OCI-LY7 (cell line): ENCODE data around the gene NRCAM.

ENCODE experiments used
- EZH2phosphoT487 ChIP-seq: fragments of 200-600 bp; sonication (generic); IDR thresholded peaks from 2 replicates; pipeline ENCODE4 v1.6.1; 2018; ENCODE audit warnings: low read depth, borderline replicate concordance, mild to moderate bottlenecking, mixed run types, antibody characterized with exemption, low read length, moderate library complexity, mixed read lengths
- TF ChIP-seq, protein P1 (sequence below): fragments of 200-600 bp; sonication (generic); conservative IDR thresholded peaks from 2 replicates; pipeline ENCODE4 v1.5.1; 2014; ENCODE audit warnings: mild to moderate bottlenecking, antibody characterized with exemption, low read length, moderate library complexity, mixed read lengths

DNA sequence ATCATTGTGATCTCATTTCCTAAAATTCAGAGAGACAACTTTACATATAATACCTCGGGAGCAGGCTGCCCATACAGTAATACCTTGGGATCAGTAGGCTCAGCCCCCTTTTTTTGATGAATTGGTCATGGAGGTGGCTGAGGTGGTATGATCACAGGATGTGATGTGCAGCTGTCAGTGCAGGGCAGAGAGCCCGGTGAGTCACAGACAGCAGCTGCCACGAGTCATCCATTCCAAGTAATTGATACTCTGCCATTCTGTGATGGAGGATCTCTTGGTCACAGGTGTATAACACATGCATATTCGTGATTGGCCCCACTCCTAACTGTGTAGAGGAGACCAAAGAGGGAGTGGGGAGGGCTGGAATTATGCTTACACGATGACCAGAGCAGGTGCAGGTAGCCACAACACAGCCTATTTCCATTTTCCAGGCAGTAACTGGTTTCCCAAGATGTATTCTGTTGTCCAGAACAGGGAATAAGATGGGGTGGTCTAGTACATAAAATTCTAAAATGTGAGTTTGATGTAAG is 14.1 kb downstream of the NRCAM start:
- TF ChIP-seq, protein P1, sequence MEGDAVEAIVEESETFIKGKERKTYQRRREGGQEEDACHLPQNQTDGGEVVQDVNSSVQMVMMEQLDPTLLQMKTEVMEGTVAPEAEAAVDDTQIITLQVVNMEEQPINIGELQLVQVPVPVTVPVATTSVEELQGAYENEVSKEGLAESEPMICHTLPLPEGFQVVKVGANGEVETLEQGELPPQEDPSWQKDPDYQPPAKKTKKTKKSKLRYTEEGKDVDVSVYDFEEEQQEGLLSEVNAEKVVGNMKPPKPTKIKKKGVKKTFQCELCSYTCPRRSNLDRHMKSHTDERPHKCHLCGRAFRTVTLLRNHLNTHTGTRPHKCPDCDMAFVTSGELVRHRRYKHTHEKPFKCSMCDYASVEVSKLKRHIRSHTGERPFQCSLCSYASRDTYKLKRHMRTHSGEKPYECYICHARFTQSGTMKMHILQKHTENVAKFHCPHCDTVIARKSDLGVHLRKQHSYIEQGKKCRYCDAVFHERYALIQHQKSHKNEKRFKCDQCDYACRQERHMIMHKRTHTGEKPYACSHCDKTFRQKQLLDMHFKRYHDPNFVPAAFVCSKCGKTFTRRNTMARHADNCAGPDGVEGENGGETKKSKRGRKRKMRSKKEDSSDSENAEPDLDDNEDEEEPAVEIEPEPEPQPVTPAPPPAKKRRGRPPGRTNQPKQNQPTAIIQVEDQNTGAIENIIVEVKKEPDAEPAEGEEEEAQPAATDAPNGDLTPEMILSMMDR: no peak
- TF ChIP-seq EZH2phosphoT487: no peak
